Upper lobe of left lung (tissue), 6 donors: ENCODE data around the gene MX2. TPM values are rescaled to one million over a fixed set of nuclear protein-coding genes. Genes with fewer than 3 reads are reported as not detected.

ENCODE experiments used
- ATAC-seq, 2 donors: fragments of 200-7000 bp; cut with Tn5 transposase; one replicate each; pipeline ENCODE4 v1.9.1; 2022; ENCODE audit warnings: mild to moderate bottlenecking in 2 of 2, moderate library complexity in 2 of 2; ENCODE audit not compliant: low FRiP score in 2 of 2
- DNase-seq, 2 donors: peaks; one replicate each; pipeline ENCODE4 v3.0.0-alpha.2; 2019 to 2020
- H3K27ac ChIP-seq, 4 donors: fragments of 200-600 bp; sonication (generic); one replicate each; pipeline ENCODE4 v1.5.1; 2016 to 2019
- H3K27me3 ChIP-seq, 4 donors: fragments of 200-600 bp; sonication (generic); one replicate each; pipeline ENCODE4 v1.5.1; 2017 to 2019
- H3K36me3 ChIP-seq, 4 donors: fragments of 200-600 bp; sonication (generic); one replicate each; pipeline ENCODE4 v1.5.1; 2016 to 2019
- H3K4me1 ChIP-seq, 4 donors: fragments of 200-600 bp; sonication (generic); one replicate each; pipeline ENCODE4 v1.5.1; 2018 to 2019
- H3K4me3 ChIP-seq, 4 donors: fragments of 200-600 bp; sonication (generic); one replicate each; pipeline ENCODE4 v1.5.1; 2017 to 2019; ENCODE audit warnings: mild to moderate bottlenecking in 2 of 4, moderate library complexity in 1 of 4
- H3K9me3 ChIP-seq, 4 donors: fragments of 200-600 bp; sonication (generic); one replicate each; pipeline ENCODE4 v1.5.1; 2018 to 2019
- EP300 ChIP-seq, 4 donors: sonication (generic); formaldehyde crosslinking; IDR thresholded peaks; one replicate each; pipeline ENCODE4 v1.5.1; 2017; ENCODE audit warnings: antibody characterized with exemption in 4 of 4, control low read depth in 2 of 4
- POLR2A ChIP-seq, 4 donors: fragments of 450-650 bp; IDR thresholded peaks; one replicate each; pipeline ENCODE4 v1.5.1; 2016 to 2017; ENCODE audit warnings: antibody characterized with exemption in 4 of 4, mild to moderate bottlenecking in 2 of 4
- POLR2AphosphoS5 ChIP-seq, 2 donors: sonication (generic); formaldehyde crosslinking; IDR thresholded peaks; one replicate each; pipeline ENCODE4 v1.5.1; 2017; ENCODE audit warnings: antibody characterized with exemption in 2 of 2
- WGBS, 2 donors: methylation state at CpG; one replicate each; pipeline ENCODE4 v1.1.5; 2017 to 2018; 5-methylcytosine and 5-hydroxymethylcytosine counted together
- total RNA-seq, 6 donors: library from RNA; depleted of rRNA in 4 of 6; stranded (reverse); fragments of >200 nt in 4 of 6; gene quantifications; one replicate each; pipeline versions ENCODE4 v1.1.0 to v1.2.1, GENCODE V29; 2016 to 2021
- TF ChIP-seq, protein P1 (sequence below), 6 experiments: fragments of 450-650 bp in 4 of 6; fragments of 200-600 bp in 2 of 6; sonication (generic) in 2 of 6; IDR thresholded peaks; one replicate each; pipeline ENCODE4 v1.5.1; 2016 to 2019; ENCODE audit warnings: antibody characterized with exemption in 6 of 6
- donor health status: DM: no; HTN: no; CAD: no; lungs with moderate emphysema.
- donor health status: DM: no; HTN: yes; CAD: no; lungs with severe emphysema.

MX2 gene
- total RNA-seq, 6 donors from 2014 or later = 5.8 to 37.2 (median 25.8) TPM

DNA sequence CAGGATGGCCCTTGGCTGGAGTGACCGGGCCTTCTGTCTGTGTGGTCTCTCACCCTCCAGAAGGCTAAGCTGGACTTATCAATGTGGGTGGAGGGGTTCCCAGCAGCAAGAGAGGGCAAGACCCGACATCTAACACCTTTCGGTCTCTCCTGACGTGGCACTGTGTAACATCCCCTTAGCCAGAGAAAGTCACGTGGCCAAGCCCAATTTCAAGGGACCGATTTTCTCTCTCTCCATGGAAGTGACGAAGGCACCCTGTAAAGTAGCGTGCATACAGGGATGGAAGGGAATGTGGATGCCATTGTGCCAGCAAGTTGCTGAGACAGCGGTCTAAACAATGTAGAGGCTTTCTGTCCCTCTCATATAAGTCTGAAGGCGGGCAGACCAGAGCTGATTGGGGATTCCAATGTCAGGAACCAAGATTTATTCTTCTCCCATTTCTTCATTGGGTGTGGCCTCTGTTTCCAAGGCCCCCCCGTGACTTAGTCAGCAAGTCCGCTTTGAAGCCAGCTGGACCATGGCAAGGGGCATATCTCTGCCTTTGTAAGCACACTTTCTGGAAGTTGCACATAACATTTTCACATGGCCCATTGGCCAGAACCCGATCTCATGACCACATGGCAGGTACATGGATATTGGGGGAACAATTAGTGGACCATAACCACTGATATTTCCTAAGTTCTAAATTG, 76.7 kb downstream of the MX2 start:
- H3K9me3 ChIP-seq = no peaks in the 10 kb centered on the region
- H3K36me3 ChIP-seq = peaks cover 19 to 95% (median 67%) of the 10 kb centered on the region in 4 donors
- 91 to 95% methylated on average over 12 to 13 of the region's 13 CpGs for WGBS, 2 donors
- H3K4me1 ChIP-seq = no peaks in the 10 kb centered on the region
- DNase-seq = no peak
- no peak overlapping the region for H3K27ac ChIP-seq
- H3K4me3 ChIP-seq = no peak overlapping the region
- TF ChIP-seq POLR2A (IDR thresholded peaks at IDR 0.05) (no peak), POLR2AphosphoS5 (IDR thresholded peaks at IDR 0.05) (no peak), EP300 (IDR thresholded peaks at IDR 0.05) (no peak)
- TF ChIP-seq, protein P1, sequence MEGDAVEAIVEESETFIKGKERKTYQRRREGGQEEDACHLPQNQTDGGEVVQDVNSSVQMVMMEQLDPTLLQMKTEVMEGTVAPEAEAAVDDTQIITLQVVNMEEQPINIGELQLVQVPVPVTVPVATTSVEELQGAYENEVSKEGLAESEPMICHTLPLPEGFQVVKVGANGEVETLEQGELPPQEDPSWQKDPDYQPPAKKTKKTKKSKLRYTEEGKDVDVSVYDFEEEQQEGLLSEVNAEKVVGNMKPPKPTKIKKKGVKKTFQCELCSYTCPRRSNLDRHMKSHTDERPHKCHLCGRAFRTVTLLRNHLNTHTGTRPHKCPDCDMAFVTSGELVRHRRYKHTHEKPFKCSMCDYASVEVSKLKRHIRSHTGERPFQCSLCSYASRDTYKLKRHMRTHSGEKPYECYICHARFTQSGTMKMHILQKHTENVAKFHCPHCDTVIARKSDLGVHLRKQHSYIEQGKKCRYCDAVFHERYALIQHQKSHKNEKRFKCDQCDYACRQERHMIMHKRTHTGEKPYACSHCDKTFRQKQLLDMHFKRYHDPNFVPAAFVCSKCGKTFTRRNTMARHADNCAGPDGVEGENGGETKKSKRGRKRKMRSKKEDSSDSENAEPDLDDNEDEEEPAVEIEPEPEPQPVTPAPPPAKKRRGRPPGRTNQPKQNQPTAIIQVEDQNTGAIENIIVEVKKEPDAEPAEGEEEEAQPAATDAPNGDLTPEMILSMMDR (IDR thresholded peaks at IDR 0.05) = no peak
- no peak for ATAC-seq
- no peaks in the 10 kb centered on the region for H3K27me3 ChIP-seq

DNA sequence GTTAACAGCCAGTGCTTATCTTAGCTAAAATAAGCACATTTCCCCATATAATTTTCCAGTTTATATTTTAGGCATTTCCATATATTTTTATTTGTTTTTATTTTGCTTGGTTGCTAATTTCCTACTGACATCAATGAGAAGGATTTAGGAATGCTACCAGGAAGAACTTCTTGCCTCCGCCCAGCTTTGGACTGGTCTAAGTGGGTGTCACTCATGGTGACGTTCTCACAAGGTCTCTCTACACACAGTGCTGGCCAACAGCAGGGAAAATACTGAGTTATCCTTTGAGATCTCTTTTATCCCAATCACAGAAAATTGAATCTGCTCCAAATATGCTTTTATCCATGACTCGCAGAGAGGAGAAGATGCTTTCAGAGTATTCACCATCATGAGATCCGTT, 77.4 kb downstream of the MX2 start:
- H3K4me3 ChIP-seq = no peak overlapping the region
- H3K4me1 ChIP-seq = no peaks in the 10 kb centered on the region
- H3K27ac ChIP-seq = no peak overlapping the region
- H3K9me3 ChIP-seq = no peaks in the 10 kb centered on the region
- H3K36me3 ChIP-seq = peaks cover 24 to 94% (median 66%) of the 10 kb centered on the region in 4 donors
- H3K27me3 ChIP-seq = no peaks in the 10 kb centered on the region
- DNase-seq (no peak), ATAC-seq (no peak)
- TF ChIP-seq, protein P1 (IDR thresholded peaks at IDR 0.05) = no peak
- TF ChIP-seq EP300 (IDR thresholded peaks at IDR 0.05) = no peak
- TF ChIP-seq POLR2AphosphoS5 (IDR thresholded peaks at IDR 0.05) = no peak
- TF ChIP-seq POLR2A (IDR thresholded peaks at IDR 0.05) = no peak
- WGBS, 2 donors = 79 to 80% methylated on average over 4 of the region's 4 CpGs

DNA sequence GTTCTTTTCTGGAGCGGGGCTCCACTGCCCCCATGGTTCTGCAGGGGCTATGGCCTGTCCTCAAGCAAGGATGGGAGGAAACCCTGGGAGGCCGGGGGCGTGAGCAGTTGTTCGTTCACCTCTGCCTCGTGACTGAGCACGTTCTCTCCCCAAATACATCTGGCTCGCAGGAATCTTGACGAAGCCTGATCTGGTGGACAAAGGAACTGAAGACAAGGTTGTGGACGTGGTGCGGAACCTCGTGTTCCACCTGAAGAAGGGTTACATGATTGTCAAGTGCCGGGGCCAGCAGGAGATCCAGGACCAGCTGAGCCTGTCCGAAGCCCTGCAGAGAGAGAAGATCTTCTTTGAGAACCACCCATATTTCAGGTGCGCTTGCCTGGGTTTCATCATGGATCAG, 79.7 kb downstream of the MX2 start:
- Histone ChIP-seq H3K4me3 (no peak overlapping the region), H3K36me3 (peaks cover 25 to 98% (median 71%) of the 10 kb centered on the region in 4 donors), H3K27me3 (no peaks in the 10 kb centered on the region), H3K27ac (no peak overlapping the region), H3K4me1 (no peaks in the 10 kb centered on the region), H3K9me3 (no peaks in the 10 kb centered on the region)
- DNase-seq (no peak), ATAC-seq (no peak)
- WGBS, 2 donors = 97% methylated on average over 14 of the region's 14 CpGs
- TF ChIP-seq, protein P1 (IDR thresholded peaks at IDR 0.05) = no peak
- TF ChIP-seq EP300 (IDR thresholded peaks at IDR 0.05) (no peak), POLR2A (IDR thresholded peaks at IDR 0.05) (no peak), POLR2AphosphoS5 (IDR thresholded peaks at IDR 0.05) (no peak)

DNA sequence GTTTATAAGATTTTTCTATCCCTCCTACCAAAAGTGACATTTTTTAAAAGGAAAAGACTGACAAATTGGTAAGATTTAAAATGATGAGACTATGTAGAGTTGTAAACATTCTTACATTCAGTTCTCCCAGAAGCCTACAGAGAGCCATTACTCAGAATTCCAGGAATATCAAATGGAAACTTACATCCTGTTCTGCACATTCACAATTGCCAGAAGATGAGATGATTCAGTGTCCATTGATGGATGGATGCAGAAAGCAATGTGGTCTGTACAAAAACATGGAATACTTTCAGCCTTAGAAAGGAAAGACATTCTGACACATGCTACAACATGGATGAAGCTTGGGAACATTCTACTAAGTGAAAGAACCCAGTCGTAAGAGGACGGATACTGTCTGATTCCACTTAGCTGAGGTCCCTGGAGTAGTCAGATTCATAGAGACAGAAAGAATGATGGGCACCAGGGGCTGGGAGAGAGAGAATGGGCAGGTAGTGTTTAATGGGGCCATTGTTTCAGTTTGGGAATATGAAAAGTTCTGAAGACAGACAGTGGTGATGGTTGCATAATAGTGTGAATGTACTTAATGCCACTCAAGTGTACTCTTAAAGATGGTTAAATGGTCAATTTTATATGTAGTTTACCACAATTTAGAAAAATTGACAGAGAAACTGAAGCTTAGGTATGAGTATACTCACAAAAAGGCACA, 80.8 kb downstream of the MX2 start:
- no peak overlapping the region for H3K27ac ChIP-seq
- H3K27me3 ChIP-seq = no peaks in the 10 kb centered on the region
- TF ChIP-seq POLR2AphosphoS5 (IDR thresholded peaks at IDR 0.05) = no peak
- no peak for TF ChIP-seq EP300 (IDR thresholded peaks at IDR 0.05)
- TF ChIP-seq POLR2A (IDR thresholded peaks at IDR 0.05) = no peak
- TF ChIP-seq, protein P1 (IDR thresholded peaks at IDR 0.05) = no peak
- DNase-seq (no peak), ATAC-seq (no peak)
- H3K9me3 ChIP-seq = no peaks in the 10 kb centered on the region
- WGBS, 2 donors = 93% methylated on average over 2 of the region's 2 CpGs
- H3K4me1 ChIP-seq = no peaks in the 10 kb centered on the region
- H3K4me3 ChIP-seq = no peak overlapping the region
- peaks cover 25 to 98% (median 68%) of the 10 kb centered on the region in 4 donors for H3K36me3 ChIP-seq
